Measurements from ENCODE around the gene CCDC61.

GRCh38 chr19:46031781-46032596, 36.7 kb downstream of the CCDC61 start:
- TF ChIP-seq EZH2 (IDR thresholded peaks at IDR 0.05; ENCODE audit: low read depth) (no peak), CTCF (conservative IDR thresholded peaks at IDR 0.05) (no peak)

Measured in PC-9 (cell line).